Measurements from ENCODE around the gene LHX2.

The LHX2 gene

GRCh38 chr9:124050955-124051354 lies 39.4 kb downstream of the LHX2 start:
- in situ Hi-C loops (cut with MboI; ENCODE audit: low sequenced_read_pairs) = no loop called here

- in situ Hi-C loops (cut with MboI; ENCODE audit: low sequenced_read_pairs) = no loop called here
Observed at GRCh38 chr9:124052401-124052800, 40.8 kb downstream of the LHX2 start.

GRCh38 chr9:124054582-124055227 lies 43.1 kb downstream of the LHX2 start:
- in situ Hi-C loops (cut with MboI; ENCODE audit: low sequenced_read_pairs) = no loop called here

GRCh38 chr9:124060844-124061605 lies 49.5 kb downstream of the LHX2 start:
- in situ Hi-C loops (cut with MboI; ENCODE audit: low sequenced_read_pairs) = no loop called here

GRCh38 chr9:124062172-124062571 lies 50.6 kb downstream of the LHX2 start:
- in situ Hi-C loops (cut with MboI; ENCODE audit: low sequenced_read_pairs) = no loop called here

- in situ Hi-C loops (cut with MboI; ENCODE audit: low sequenced_read_pairs) = no loop called here
Observed at GRCh38 chr9:124066783-124067577, 55.4 kb downstream of the LHX2 start.

- in situ Hi-C loops (cut with MboI; ENCODE audit: low sequenced_read_pairs) = no loop called here
Observed at GRCh38 chr9:124068251-124068650, 56.7 kb downstream of the LHX2 start.

GRCh38 chr9:124074746-124075145 lies 63.2 kb downstream of the LHX2 start:
- in situ Hi-C loops (cut with MboI; ENCODE audit: low sequenced_read_pairs) = no loop called here

GRCh38 chr9:124075761-124076160 lies 64.2 kb downstream of the LHX2 start:
- in situ Hi-C loops (cut with MboI; ENCODE audit: low sequenced_read_pairs) = no loop called here

GRCh38 chr9:124077915-124078572 lies 66.5 kb downstream of the LHX2 start:
- in situ Hi-C loops (cut with MboI; ENCODE audit: low sequenced_read_pairs) = no loop called here

GRCh38 chr9:124078641-124079040 lies 67.1 kb downstream of the LHX2 start:
- in situ Hi-C loops (cut with MboI; ENCODE audit: low sequenced_read_pairs) = no loop called here

- in situ Hi-C loops (cut with MboI; ENCODE audit: low sequenced_read_pairs) = no loop called here
Observed at GRCh38 chr9:124079176-124079925, 67.8 kb downstream of the LHX2 start.

GRCh38 chr9:124082622-124083021 lies 71.1 kb downstream of the LHX2 start:
- in situ Hi-C loops (cut with MboI; ENCODE audit: low sequenced_read_pairs) = no loop called here
